Left ventricle myocardium inferior (tissue), 1 donor: ENCODE results near the gene MEGF8. TPM values are rescaled to one million over a fixed set of nuclear protein-coding genes. Genes with fewer than 3 reads are reported as not detected.

Experiments used
- DNase-seq: peaks from one replicate; pipeline ENCODE4 v3.0.0-alpha.2; 2020
- H3K27ac ChIP-seq: fragments of 200-600 bp; replicated peaks from 2 replicates; pipeline ENCODE4 v1.8.0; 2021
- H3K27me3 ChIP-seq: fragments of 200-600 bp; 2 replicates; pipeline ENCODE4 v1.8.0; 2021; ENCODE audit warnings: low read depth
- H3K36me3 ChIP-seq: fragments of 200-600 bp; 2 replicates; pipeline ENCODE4 v1.8.0; 2021
- H3K4me1 ChIP-seq: fragments of 200-600 bp; 2 replicates; pipeline ENCODE4 v1.8.0; 2021
- H3K4me3 ChIP-seq: fragments of 200-600 bp; 2 replicates; pipeline ENCODE4 v1.8.0; 2021; ENCODE audit warnings: mild to moderate bottlenecking, moderate library complexity
- H3K9me3 ChIP-seq: fragments of 200-600 bp; replicated peaks from 2 replicates; pipeline ENCODE4 v1.8.0; 2021
- intact Hi-C: fragments of 100-400 bp; cut with micrococcal nuclease; formaldehyde crosslinking; loops from one replicate; pipeline ENCODE4 v1.11.0; 2022
- total RNA-seq: library from RNA; stranded (reverse); fragmentation: NEBNext Ultra II Directional; extraction: Animal tissue kit (Norgen Biotek cat#: 25700); gene quantifications from one replicate; pipeline ENCODE4 v1.2.1, GENCODE V29; 2021
- TF ChIP-seq, protein P1 (sequence below): fragments of 200-600 bp; IDR thresholded peaks from 2 replicates; pipeline ENCODE4 v1.8.0; 2021; ENCODE audit warnings: antibody characterized with exemption, mild to moderate bottlenecking, borderline replicate concordance
- donor health status: DM: no; HTN: yes; CAD: no; lungs with severe emphysema.

MEGF8 gene
- total RNA-seq, 1 donor from 2014 or later, result 34.3 TPM

DNA sequence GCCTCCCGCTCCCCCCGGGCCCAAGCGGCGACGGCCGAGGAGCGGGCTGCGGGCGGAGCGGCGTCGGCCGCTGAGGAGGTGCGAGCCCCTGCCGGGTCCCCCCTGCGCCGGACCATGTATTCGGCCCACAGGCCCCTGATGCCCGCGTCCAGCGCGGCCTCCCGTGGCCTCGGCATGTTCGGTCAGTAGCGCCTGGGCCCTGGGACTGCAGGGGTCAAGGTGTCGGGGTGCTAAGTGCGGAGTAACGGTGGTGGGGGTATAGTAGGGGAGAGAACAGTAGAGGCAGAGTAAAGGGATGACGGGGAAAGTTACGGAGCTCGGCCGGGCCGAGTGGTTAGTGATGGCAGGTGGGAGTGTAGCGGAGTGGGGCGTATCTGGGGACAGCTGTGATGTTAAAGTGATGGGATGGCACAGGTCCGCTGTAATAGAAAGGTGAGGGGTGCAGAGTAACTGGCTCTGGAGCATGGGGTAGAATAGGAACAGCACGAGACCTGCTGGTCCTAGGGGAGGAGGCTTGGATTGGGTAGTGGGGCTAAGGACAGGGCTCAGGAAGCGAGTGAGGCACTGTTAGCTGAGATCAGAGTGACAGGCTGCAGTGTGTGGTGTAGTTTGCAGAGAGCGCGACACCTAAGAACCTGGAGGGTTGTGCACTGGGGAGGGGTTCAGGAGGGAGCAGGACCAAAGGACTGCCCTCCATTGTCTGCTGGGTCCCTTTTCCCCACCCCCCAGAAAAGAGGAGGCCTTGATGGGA lies 40.7 kb upstream of the MEGF8 start:
- DNase-seq, result no peak
- peaks cover 64% of the 10 kb centered on the region for H3K4me1 ChIP-seq
- H3K4me3 ChIP-seq, result peak overlapping the region; percentile 74
- H3K27me3 ChIP-seq, result no peaks in the 10 kb centered on the region
- TF ChIP-seq, protein P1, sequence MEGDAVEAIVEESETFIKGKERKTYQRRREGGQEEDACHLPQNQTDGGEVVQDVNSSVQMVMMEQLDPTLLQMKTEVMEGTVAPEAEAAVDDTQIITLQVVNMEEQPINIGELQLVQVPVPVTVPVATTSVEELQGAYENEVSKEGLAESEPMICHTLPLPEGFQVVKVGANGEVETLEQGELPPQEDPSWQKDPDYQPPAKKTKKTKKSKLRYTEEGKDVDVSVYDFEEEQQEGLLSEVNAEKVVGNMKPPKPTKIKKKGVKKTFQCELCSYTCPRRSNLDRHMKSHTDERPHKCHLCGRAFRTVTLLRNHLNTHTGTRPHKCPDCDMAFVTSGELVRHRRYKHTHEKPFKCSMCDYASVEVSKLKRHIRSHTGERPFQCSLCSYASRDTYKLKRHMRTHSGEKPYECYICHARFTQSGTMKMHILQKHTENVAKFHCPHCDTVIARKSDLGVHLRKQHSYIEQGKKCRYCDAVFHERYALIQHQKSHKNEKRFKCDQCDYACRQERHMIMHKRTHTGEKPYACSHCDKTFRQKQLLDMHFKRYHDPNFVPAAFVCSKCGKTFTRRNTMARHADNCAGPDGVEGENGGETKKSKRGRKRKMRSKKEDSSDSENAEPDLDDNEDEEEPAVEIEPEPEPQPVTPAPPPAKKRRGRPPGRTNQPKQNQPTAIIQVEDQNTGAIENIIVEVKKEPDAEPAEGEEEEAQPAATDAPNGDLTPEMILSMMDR, result no peak
- peaks cover 31% of the 10 kb centered on the region for H3K36me3 ChIP-seq
- H3K9me3 ChIP-seq, result no peaks in the 10 kb centered on the region
- peak overlapping the region; percentile 98 for H3K27ac ChIP-seq
- intact Hi-C loops, result loop anchor here (5.0 kb wide), 2 partner anchors 32 to 42 kb away; partner anchors contain the start of gene GSK3A

DNA sequence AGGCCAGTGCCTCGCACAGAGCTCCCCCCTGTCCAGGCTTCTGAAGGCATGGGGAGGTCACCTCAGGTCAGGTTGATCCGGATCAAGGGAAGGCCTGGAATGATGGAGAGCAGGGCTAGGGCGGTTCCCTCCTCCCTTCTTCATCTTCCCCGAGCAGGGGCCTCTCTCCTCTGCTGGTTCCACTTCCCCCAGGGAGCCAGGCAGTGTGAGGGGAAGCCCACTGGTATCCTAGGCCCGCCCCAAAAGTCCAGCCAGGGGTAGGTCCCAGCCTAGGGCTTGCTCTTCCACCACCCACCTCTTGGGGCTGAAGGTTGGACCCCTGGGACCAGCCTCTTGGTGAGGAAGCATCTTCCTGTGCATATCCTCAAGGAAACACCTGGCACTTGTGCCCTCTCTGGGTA lies 39.9 kb upstream of the MEGF8 start:
- H3K27me3 ChIP-seq, result no peaks in the 10 kb centered on the region
- H3K4me1 ChIP-seq, result peaks cover 57% of the 10 kb centered on the region
- H3K9me3 ChIP-seq, result no peaks in the 10 kb centered on the region
- H3K27ac ChIP-seq, result peak overlapping the region; percentile 98
- H3K4me3 ChIP-seq, result peak overlapping the region; percentile 74
- no peak for DNase-seq
- H3K36me3 ChIP-seq, result peaks cover 39% of the 10 kb centered on the region
- TF ChIP-seq, protein P1, result no peak
- intact Hi-C loops, result loop anchor here (5.0 kb wide), 1 partner anchor 33 kb away; no protein-coding TSS in a partner anchor

DNA sequence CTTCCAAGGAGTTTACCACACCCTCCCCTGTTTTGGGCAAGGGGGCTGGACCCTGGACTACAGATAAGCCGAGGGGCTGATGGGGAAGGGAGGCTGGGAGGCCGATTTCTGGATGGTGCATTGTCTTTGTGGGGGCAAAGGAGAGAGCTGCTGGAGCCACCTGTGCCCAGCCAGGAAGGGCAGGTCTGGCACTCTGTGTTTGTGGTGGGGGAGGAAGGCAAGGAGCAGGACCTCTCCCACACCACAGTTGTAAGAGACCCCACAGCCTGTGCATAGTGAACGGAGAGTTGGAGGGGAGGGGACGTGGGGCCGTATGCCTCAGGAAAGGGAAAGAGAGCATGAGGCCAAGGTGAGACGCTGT lies 39.5 kb upstream of the MEGF8 start:
- H3K27me3 ChIP-seq, result no peaks in the 10 kb centered on the region
- TF ChIP-seq, protein P1, result no peak
- no peaks in the 10 kb centered on the region for H3K9me3 ChIP-seq
- H3K36me3 ChIP-seq, result peaks cover 43% of the 10 kb centered on the region
- H3K4me3 ChIP-seq, result peak overlapping the region; percentile 74
- no peak for DNase-seq
- peak overlapping the region; percentile 98 for H3K27ac ChIP-seq
- intact Hi-C loops, result loop anchor here (5.0 kb wide), 1 partner anchor 34 kb away; no protein-coding TSS in a partner anchor
- peaks cover 52% of the 10 kb centered on the region for H3K4me1 ChIP-seq

DNA sequence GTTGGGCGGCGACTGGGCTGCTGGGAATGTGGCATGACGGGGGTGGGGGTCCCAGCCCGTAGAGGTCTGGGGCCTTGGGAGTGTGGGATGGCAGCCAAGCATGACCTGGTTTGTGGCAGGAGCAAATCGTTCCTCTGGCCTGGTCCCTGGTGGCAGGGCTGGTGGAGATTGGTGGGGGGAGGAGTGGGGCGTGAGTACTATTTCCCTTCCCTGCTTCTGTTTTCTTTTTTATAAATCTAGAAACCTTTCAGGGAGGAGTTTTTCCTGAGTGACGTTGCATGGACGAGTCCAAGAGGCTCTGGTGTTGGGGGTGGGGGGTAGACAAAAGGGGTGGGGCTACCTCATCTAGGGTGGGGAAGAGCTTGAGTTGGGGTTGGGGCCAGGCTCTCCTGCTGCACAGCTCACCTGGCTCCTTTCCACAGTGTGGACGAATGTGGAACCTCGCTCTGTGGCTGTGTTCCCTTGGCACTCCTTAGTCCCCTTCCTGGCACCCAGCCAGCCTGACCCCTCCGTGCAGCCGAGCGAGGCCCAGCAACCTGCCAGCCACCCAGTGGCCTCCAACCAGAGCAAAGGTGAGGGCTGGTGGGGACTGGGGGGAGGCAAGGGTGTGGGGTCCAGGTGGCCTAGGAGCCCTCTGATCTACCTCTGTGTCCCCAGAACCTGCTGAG lies 39.0 kb upstream of the MEGF8 start:
- intact Hi-C loops, result loop anchor here (5.0 kb wide), 1 partner anchor 34 kb away; no protein-coding TSS in a partner anchor
- peak overlapping the region; percentile 74 for H3K4me3 ChIP-seq
- H3K27me3 ChIP-seq, result no peaks in the 10 kb centered on the region
- H3K27ac ChIP-seq, result peak overlapping the region; percentile 98
- peaks cover 47% of the 10 kb centered on the region for H3K4me1 ChIP-seq
- peak; percentile 52 for DNase-seq
- TF ChIP-seq, protein P1, result no peak
- H3K36me3 ChIP-seq, result peaks cover 48% of the 10 kb centered on the region
- H3K9me3 ChIP-seq, result no peaks in the 10 kb centered on the region

DNA sequence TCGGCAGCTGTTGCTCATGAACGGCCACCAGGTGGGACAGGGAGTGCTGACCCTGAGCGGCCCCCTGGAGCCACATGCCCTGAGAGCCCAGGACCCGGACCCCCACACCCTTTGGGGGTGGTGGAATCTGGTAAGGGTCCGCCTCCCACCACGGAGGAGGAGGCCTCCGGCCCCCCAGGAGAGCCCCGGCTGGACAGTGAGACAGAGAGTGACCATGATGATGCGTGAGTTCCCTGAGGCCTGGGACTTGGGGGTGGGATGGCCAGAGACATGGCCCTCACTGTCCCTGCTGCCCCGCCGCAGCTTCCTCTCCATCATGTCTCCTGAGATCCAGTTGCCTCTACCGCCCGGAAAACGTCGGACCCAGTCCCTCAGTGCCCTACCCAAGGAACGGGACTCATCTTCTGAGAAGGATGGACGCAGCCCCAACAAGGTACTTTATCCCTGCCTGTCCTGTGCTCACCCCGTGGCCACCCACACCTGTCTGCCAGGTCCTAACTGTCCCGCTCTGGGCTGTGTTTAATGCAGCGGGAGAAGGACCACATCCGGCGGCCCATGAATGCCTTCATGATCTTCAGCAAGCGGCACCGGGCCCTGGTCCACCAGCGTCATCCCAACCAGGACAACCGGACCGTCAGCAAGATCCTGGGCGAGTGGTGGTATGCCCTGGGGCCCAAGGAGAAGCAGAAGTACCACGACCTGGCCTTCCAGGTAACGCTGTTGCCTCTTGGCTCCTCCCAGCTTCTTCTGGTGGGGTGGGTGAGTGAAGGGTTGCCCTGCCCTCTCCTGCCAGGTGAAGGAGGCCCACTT lies 38.2 kb upstream of the MEGF8 start:
- DNase-seq, result no peak
- peaks cover 40% of the 10 kb centered on the region for H3K4me1 ChIP-seq
- no peaks in the 10 kb centered on the region for H3K9me3 ChIP-seq
- H3K36me3 ChIP-seq, result peaks cover 54% of the 10 kb centered on the region
- no peaks in the 10 kb centered on the region for H3K27me3 ChIP-seq
- intact Hi-C loops, result loop anchor here (5.0 kb wide), 1 partner anchor 35 kb away; no protein-coding TSS in a partner anchor
- H3K4me3 ChIP-seq, result no peak overlapping the region
- TF ChIP-seq, protein P1, result no peak
- H3K27ac ChIP-seq, result peak overlapping the region; percentile 98
